Vagina (tissue), 2 donors: ENCODE measurements around the gene SERGEF. TPM values are rescaled to one million over a fixed set of nuclear protein-coding genes. Genes with fewer than 3 reads are reported as not detected.

Experiments
- DNase-seq, 2 donors: peaks; one replicate each; pipeline ENCODE4 v3.0.0-alpha.2; 2017; ENCODE audit errors: extremely low spot score in 2 of 2
- H3K27ac ChIP-seq: fragments of 200-600 bp; sonication (generic); one replicate; pipeline ENCODE4 v1.5.1; 2019
- H3K27me3 ChIP-seq: fragments of 200-600 bp; sonication (generic); one replicate; pipeline ENCODE4 v1.5.1; 2019
- H3K36me3 ChIP-seq, 2 donors: fragments of 200-600 bp; sonication (generic); one replicate each; pipeline ENCODE4 v1.5.1; 2017 to 2019
- H3K4me1 ChIP-seq: fragments of 200-600 bp; sonication (generic); one replicate; pipeline ENCODE4 v1.5.1; 2019
- H3K4me3 ChIP-seq, 2 donors: fragments of 200-600 bp; sonication (generic); 1 replicate in 1 of 2; 2 replicates in 1 of 2; pipeline ENCODE4 v1.5.1; 2016 to 2019
- H3K9me3 ChIP-seq: fragments of 200-600 bp; sonication (generic); one replicate; pipeline ENCODE4 v1.5.1; 2019
- CTCF ChIP-seq, 3 experiments: fragments of 450-650 bp in 2 of 3; fragments of 200-600 bp in 1 of 3; sonication (generic) in 1 of 3; IDR thresholded peaks; one replicate each; pipeline ENCODE4 v1.5.1; 2017 to 2019; ENCODE audit warnings: antibody characterized with exemption in 3 of 3, mild to moderate bottlenecking in 2 of 3, moderate library complexity in 2 of 3
- POLR2A ChIP-seq, 2 donors: fragments of 450-650 bp; IDR thresholded peaks; one replicate each; pipeline ENCODE4 v1.6.1; 2017; ENCODE audit warnings: antibody characterized with exemption in 2 of 2, mild to moderate bottlenecking in 2 of 2, moderate library complexity in 2 of 2
- POLR2AphosphoS5 ChIP-seq, 2 donors: sonication (generic); formaldehyde crosslinking; IDR thresholded peaks; one replicate each; pipeline ENCODE4 v1.9.0; 2017; ENCODE audit warnings: antibody characterized with exemption in 2 of 2, mild to moderate bottlenecking in 2 of 2, low read depth in 1 of 2; ENCODE audit not compliant: insufficient read depth in 1 of 2
- intact Hi-C: fragments of 100-400 bp; cut with DNase I; formaldehyde crosslinking; loops from one replicate; pipeline ENCODE4 v1.15.1; 2023
- total RNA-seq: library from RNA; depleted of rRNA; stranded (reverse); fragments of >200 nt; gene quantifications from one replicate; pipeline ENCODE4 v1.2.3, GENCODE V29; 2016

SERGEF gene
- total RNA-seq, 1 donor from 2014 or later, result 30.7 TPM

- TF ChIP-seq POLR2AphosphoS5 (IDR thresholded peaks at IDR 0.05; ENCODE audit: insufficient read depth in 1 of 2, low read depth in 1 of 2) (no peak), CTCF (IDR thresholded peaks at IDR 0.05) (no peak), POLR2A (IDR thresholded peaks at IDR 0.05) (no peak)
- DNase-seq, result no peak
- Histone ChIP-seq H3K4me1 (peaks cover 5% of the 10 kb centered on the region), H3K27ac (no peak overlapping the region), H3K9me3 (no peaks in the 10 kb centered on the region), H3K4me3 (no peak overlapping the region), H3K27me3 (no peaks in the 10 kb centered on the region), H3K36me3 (no peaks in the 10 kb centered on the region)
- intact Hi-C loops, result no loop called here
These were observed 245.5 kb downstream of the SERGEF start for GRCh38 chr11:17767301-17767885.

GRCh38 chr11:17766590-17766989, 246.3 kb downstream of the SERGEF start:
- Histone ChIP-seq H3K4me1 (peaks cover 5% of the 10 kb centered on the region), H3K27me3 (no peaks in the 10 kb centered on the region), H3K9me3 (no peaks in the 10 kb centered on the region), H3K36me3 (no peaks in the 10 kb centered on the region), H3K4me3 (no peak overlapping the region), H3K27ac (no peak overlapping the region)
- TF ChIP-seq POLR2AphosphoS5 (IDR thresholded peaks at IDR 0.05; ENCODE audit: insufficient read depth in 1 of 2, low read depth in 1 of 2), result no peak
- TF ChIP-seq POLR2A (IDR thresholded peaks at IDR 0.05), result no peak
- no peak for TF ChIP-seq CTCF (IDR thresholded peaks at IDR 0.05)
- no peak for DNase-seq
- intact Hi-C loops, result no loop called here

- TF ChIP-seq POLR2AphosphoS5 (IDR thresholded peaks at IDR 0.05; ENCODE audit: insufficient read depth in 1 of 2, low read depth in 1 of 2) (no peak), POLR2A (IDR thresholded peaks at IDR 0.05) (no peak), CTCF (IDR thresholded peaks at IDR 0.05) (no peak)
- no peaks in the 10 kb centered on the region for H3K36me3 ChIP-seq
- DNase-seq, result no peak
- no peak overlapping the region for H3K4me3 ChIP-seq
- no peak overlapping the region for H3K27ac ChIP-seq
- no peaks in the 10 kb centered on the region for H3K9me3 ChIP-seq
- H3K4me1 ChIP-seq, result peaks cover 5% of the 10 kb centered on the region
- intact Hi-C loops, result no loop called here
- no peaks in the 10 kb centered on the region for H3K27me3 ChIP-seq
These were observed 246.8 kb downstream of the SERGEF start for GRCh38 chr11:17766073-17766359.

GRCh38 chr11:17765356-17766072, 247.3 kb downstream of the SERGEF start:
- no peak for TF ChIP-seq POLR2AphosphoS5 (IDR thresholded peaks at IDR 0.05; ENCODE audit: insufficient read depth in 1 of 2, low read depth in 1 of 2)
- TF ChIP-seq POLR2A (IDR thresholded peaks at IDR 0.05), result no peak
- TF ChIP-seq CTCF (IDR thresholded peaks at IDR 0.05), result no peak
- H3K4me1 ChIP-seq, result peaks cover 5% of the 10 kb centered on the region
- no peaks in the 10 kb centered on the region for H3K27me3 ChIP-seq
- intact Hi-C loops, result no loop called here
- no peaks in the 10 kb centered on the region for H3K36me3 ChIP-seq
- H3K27ac ChIP-seq, result no peak overlapping the region
- DNase-seq, result no peak
- no peaks in the 10 kb centered on the region for H3K9me3 ChIP-seq
- H3K4me3 ChIP-seq, result no peak overlapping the region

GRCh38 chr11:17764446-17765218, 248.2 kb downstream of the SERGEF start:
- TF ChIP-seq CTCF (IDR thresholded peaks at IDR 0.05) (no peak), POLR2A (IDR thresholded peaks at IDR 0.05) (no peak), POLR2AphosphoS5 (IDR thresholded peaks at IDR 0.05; ENCODE audit: insufficient read depth in 1 of 2, low read depth in 1 of 2) (no peak)
- no peaks in the 10 kb centered on the region for H3K4me1 ChIP-seq
- H3K9me3 ChIP-seq, result no peaks in the 10 kb centered on the region
- no peaks in the 10 kb centered on the region for H3K36me3 ChIP-seq
- H3K27me3 ChIP-seq, result no peaks in the 10 kb centered on the region
- H3K4me3 ChIP-seq, result no peak overlapping the region
- H3K27ac ChIP-seq, result no peak overlapping the region
- DNase-seq, result no peak
- intact Hi-C loops, result no loop called here
